Endothelial cell of umbilical vein (primary cell): Measurements from ENCODE around the gene HSH2D. TPM values are rescaled to one million over a fixed set of nuclear protein-coding genes. Genes with fewer than 3 reads are reported as not detected.

ENCODE experiments used
- BruUV-seq: library from RNA; stranded (reverse); fragments of 400-500 nt; replicated peaks from 2 replicates; lab custom pipeline; 2021; lab: Mats Ljungman, UMichigan
- CTCF ChIA-PET: fragments of 300-600, 350-600 bp; sonication (Branson Sonifier 250); formaldehyde crosslinking; loops from one replicate; lab custom pipeline; 2021; ENCODE audit warnings: antibody characterized with exemption, inconsistent platforms; lab: Charles Lee
- POLR2A ChIA-PET: fragments of 300-600, 350-600 bp; sonication (Branson Sonifier 250); formaldehyde crosslinking; loops from one replicate; lab custom pipeline; 2021; ENCODE audit warnings: antibody characterized with exemption, inconsistent platforms; lab: Charles Lee
- DNase-seq: peaks from one replicate; pipeline ENCODE4 v3.0.0-alpha.2; 2011; ENCODE audit warnings: low read depth, low spot score
- FAIRE-seq: peaks from 2 replicates; lab custom pipeline; 2011; peaks lifted over from hg19 to GRCh38; lab: Jason Lieb, UNC
- H2AFZ ChIP-seq: 2 replicates; pipeline ENCODE4 v1.6.0; 2012; ENCODE audit warnings: low read depth, low read length, control low read depth, inconsistent platforms
- H3K27ac ChIP-seq: 2 replicates; pipeline ENCODE4 v1.5.1; 2011; ENCODE audit warnings: low read depth, mild to moderate bottlenecking, control low read depth, low read length, moderate library complexity; ENCODE audit not compliant: insufficient read depth
- H3K27me3 ChIP-seq, 2 experiments: 2 replicates each; pipeline versions ENCODE4 v1.6.0 to v1.6.1; 2011; ENCODE audit warnings: low read length in 2 of 2, mixed read lengths in 1 of 2; ENCODE audit not compliant: control insufficient read depth in 2 of 2, insufficient read depth in 2 of 2
- H3K36me3 ChIP-seq, 2 experiments: 2 replicates in 1 of 2; 3 replicates in 1 of 2; pipeline ENCODE4 v1.5.1; 2011; ENCODE audit warnings: low read length in 2 of 2, mild to moderate bottlenecking in 1 of 2, moderate library complexity in 1 of 2; ENCODE audit not compliant: control insufficient read depth in 2 of 2, insufficient read depth in 2 of 2; ENCODE audit errors: extremely low read depth in 1 of 2
- H3K4me1 ChIP-seq: 3 replicates; pipeline ENCODE4 v1.5.1; 2011; ENCODE audit warnings: mild to moderate bottlenecking, low read length; ENCODE audit not compliant: control insufficient read depth, insufficient read depth; ENCODE audit errors: extremely low read depth
- H3K4me2 ChIP-seq: 2 replicates; pipeline ENCODE4 v1.6.1; 2011; ENCODE audit warnings: low read length, control low read depth, mixed read lengths; ENCODE audit not compliant: insufficient read depth
- H3K4me3 ChIP-seq, 3 experiments: fragments of 200-600 bp in 1 of 3; sonication (generic), shearing (Covaris generic) in 1 of 3; replicated peaks in 1 of 3; 2 replicates each; pipeline ENCODE4 v1.5.1; 2011 to 2016; ENCODE audit warnings: control low read depth in 3 of 3, low read length in 3 of 3, mild to moderate bottlenecking in 2 of 3, inconsistent platforms in 1 of 3, low read depth in 1 of 3, moderate library complexity in 1 of 3; ENCODE audit not compliant: insufficient read depth in 1 of 3
- H3K79me2 ChIP-seq: 2 replicates; pipeline ENCODE4 v1.6.0; 2012; ENCODE audit warnings: low read length, inconsistent platforms; ENCODE audit not compliant: control insufficient read depth, insufficient read depth
- H3K9ac ChIP-seq: replicated peaks from 2 replicates; pipeline ENCODE3; 2011; ENCODE audit warnings: low read length, control low read depth; ENCODE audit not compliant: insufficient read depth; ENCODE audit errors: extremely low read depth
- H3K9me1 ChIP-seq: replicated peaks from 3 replicates; pipeline ENCODE4 v1.6.0; 2011; ENCODE audit warnings: mild to moderate bottlenecking, low read length; ENCODE audit not compliant: control insufficient read depth, insufficient read depth; ENCODE audit errors: extremely low read depth
- H3K9me3 ChIP-seq: replicated peaks from 2 replicates; pipeline ENCODE4 v1.5.1; 2012; ENCODE audit warnings: low read length, inconsistent platforms; ENCODE audit not compliant: control insufficient read depth, insufficient read depth
- H4K20me1 ChIP-seq: replicated peaks from 2 replicates; pipeline ENCODE3; 2011; ENCODE audit warnings: mild to moderate bottlenecking, low read length; ENCODE audit not compliant: control insufficient read depth, insufficient read depth; ENCODE audit errors: extremely low read depth
- CTCF ChIP-seq, 2 donors: IDR thresholded peaks; 1 replicate in 1 of 2; 2 replicates in 1 of 2; pipeline ENCODE4 v1.5.1; 2011; ENCODE audit warnings: low read length in 2 of 2, mild to moderate bottlenecking in 2 of 2, moderate library complexity in 2 of 2, control low read depth in 1 of 2, inconsistent platforms in 1 of 2, low read depth in 1 of 2; ENCODE audit not compliant: insufficient read depth in 1 of 2; ENCODE audit errors: extremely low read depth in 1 of 2
- EZH2 ChIP-seq: IDR thresholded peaks from 2 replicates; pipeline ENCODE4 v1.6.1; 2012; ENCODE audit warnings: borderline replicate concordance, low read depth, mild to moderate bottlenecking, moderate library complexity, low read length, inconsistent platforms; ENCODE audit not compliant: severe bottlenecking
- FOS ChIP-seq: IDR thresholded peaks from 2 replicates; pipeline ENCODE4 v1.6.1; 2011; ENCODE audit warnings: mild to moderate bottlenecking, low read length, moderate library complexity, borderline replicate concordance; ENCODE audit not compliant: insufficient read depth
- GATA2 ChIP-seq: IDR thresholded peaks from 2 replicates; pipeline ENCODE4 v1.7.0; 2011; ENCODE audit warnings: low read depth, mild to moderate bottlenecking, moderate library complexity, mixed read lengths, low read length; ENCODE audit not compliant: insufficient read length, insufficient read depth
- JUN ChIP-seq: IDR thresholded peaks from 2 replicates; pipeline ENCODE4 v1.6.1; 2011; ENCODE audit warnings: borderline replicate concordance, low read depth; ENCODE audit not compliant: insufficient read length, insufficient read depth
- MAX ChIP-seq: IDR thresholded peaks from 2 replicates; pipeline ENCODE4 v1.6.1; 2011; ENCODE audit not compliant: insufficient read depth, insufficient read length
- MYC ChIP-seq: IDR thresholded peaks from one replicate; pipeline ENCODE4 v1.6.1; 2011; ENCODE audit warnings: mild to moderate bottlenecking, low read depth, low read length
- POLR2A ChIP-seq: IDR thresholded peaks from 2 replicates; pipeline ENCODE4 v1.6.1; 2012; ENCODE audit warnings: low read depth, mild to moderate bottlenecking, control low read depth, low read length
- POLR2AphosphoS5 ChIP-seq: IDR thresholded peaks from 2 replicates; pipeline ENCODE4 v1.6.1; 2012; ENCODE audit warnings: low read depth, mild to moderate bottlenecking, control low read depth, low read length, moderate library complexity; ENCODE audit not compliant: insufficient read depth
- dilution Hi-C: fragments of 300-500 bp; cut with MboI; formaldehyde crosslinking; loops from one replicate; pipeline ENCODE4 v1.15.0; 2019; ENCODE audit warnings: low sequenced_read_pairs; ENCODE audit not compliant: extremely low pct_ligation_motif_present
- intact Hi-C: fragments of 100-400 bp; cut with micrococcal nuclease; formaldehyde crosslinking; loops from one replicate; pipeline ENCODE4 v1.10.0; 2022
- polyA plus RNA-seq, 4 experiments: library from polyadenylated mRNA; depleted of rRNA in 3 of 4; stranded (reverse) in 3 of 4; unstranded in 1 of 4; fragments of >200 nt; gene quantifications; 2 replicates each; pipeline versions ENCODE4 v1.2.1 to v1.2.3, GENCODE V29; 2011 to 2012; ENCODE audit warnings: missing spikeins in 1 of 4
- total RNA-seq: library from RNA; stranded (reverse); gene quantifications from 2 replicates; pipeline ENCODE4 v1.2.3, GENCODE V29; 2021

The HSH2D gene
- total and polyA plus RNA-seq, 2 donors (not counting 3 experiments of a cell fraction or from before 2014, with no cell fraction given) = not detected

DNA sequence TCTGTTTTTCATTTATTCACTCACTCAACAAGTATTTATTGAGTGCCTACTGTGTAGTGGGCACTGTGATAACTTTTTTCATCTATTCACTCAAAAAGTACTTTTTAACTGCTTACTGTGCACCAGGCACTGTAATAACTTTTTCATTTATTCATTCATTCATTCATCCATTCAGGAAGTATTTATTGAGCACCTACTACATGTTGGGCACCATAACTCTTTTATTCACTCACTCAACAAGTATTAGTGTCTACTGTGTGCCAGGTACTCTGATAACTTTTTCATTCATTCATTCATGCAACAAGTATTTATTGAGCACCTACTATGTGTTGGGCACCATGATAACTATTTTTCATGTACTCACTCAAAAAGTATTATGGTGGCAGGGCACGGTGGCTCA lies 22.9 kb downstream of the HSH2D start:
- DNase-seq (no peak), FAIRE-seq (no peak)
- POLR2A ChIA-PET = no interaction called here
- H3K36me3 ChIP-seq = no peaks in the 10 kb centered on the region
- TF ChIP-seq JUN (no peak), FOS (no peak), GATA2 (no peak), POLR2A (no peak), MYC (no peak), CTCF (IDR thresholded peaks at IDR 0.05; ENCODE audit: extremely low read depth in 1 of 2, insufficient read depth in 1 of 2, low read depth in 1 of 2, low read length in 2 of 2) (no peak), POLR2AphosphoS5 (no peak), EZH2 (no peak), MAX (no peak)
- CTCF ChIA-PET = no interaction called here
- no peak overlapping the region for H3K9ac ChIP-seq
- dilution Hi-C loops = no loop called here
- no peak overlapping the region for H3K4me2 ChIP-seq
- no peak overlapping the region for H3K4me3 ChIP-seq
- H3K27me3 ChIP-seq = no peaks in the 10 kb centered on the region
- no peaks in the 10 kb centered on the region for H3K79me2 ChIP-seq
- H3K9me3 ChIP-seq = no peaks in the 10 kb centered on the region
- no peak overlapping the region for H3K27ac ChIP-seq
- BruUV-seq = no TSS peak
- H2AFZ ChIP-seq = no peak overlapping the region
- no peaks in the 10 kb centered on the region for H3K9me1 ChIP-seq
- no peaks in the 10 kb centered on the region for H4K20me1 ChIP-seq
- H3K4me1 ChIP-seq = peaks cover 4% of the 10 kb centered on the region
- intact Hi-C loops = no loop called here
